Esophagus muscularis mucosa (tissue), 4 donors: ENCODE measurements around the gene SYTL2. TPM values are rescaled to one million over a fixed set of nuclear protein-coding genes. Genes with fewer than 3 reads are reported as not detected.

ENCODE experiments used
- DNase-seq: peaks from one replicate; pipeline ENCODE4 v3.0.0-alpha.2; 2017; ENCODE audit errors: extremely low spot score
- H3K27ac ChIP-seq, 4 donors: fragments of 200-600 bp; sonication (generic); replicated peaks in 1 of 4; 1 replicate in 3 of 4; 2 replicates in 1 of 4; pipeline ENCODE4 v1.5.1; 2016 to 2019; ENCODE audit warnings: mild to moderate bottlenecking in 1 of 4
- H3K27me3 ChIP-seq, 4 donors: fragments of 200-600 bp; sonication (generic); one replicate each; pipeline versions ENCODE4 v1.5.1 to v1.6.0; 2016 to 2019
- H3K36me3 ChIP-seq, 4 donors: fragments of 200-600 bp; sonication (generic); one replicate each; pipeline ENCODE4 v1.5.1; 2016 to 2019
- H3K4me1 ChIP-seq, 4 donors: fragments of 200-600 bp; sonication (generic); one replicate each; pipeline ENCODE4 v1.5.1; 2016 to 2019
- H3K4me3 ChIP-seq, 4 donors: fragments of 200-600 bp; sonication (generic); 1 replicate in 2 of 4; 2 replicates in 2 of 4; pipeline ENCODE4 v1.5.1; 2016 to 2019; ENCODE audit warnings: mild to moderate bottlenecking in 4 of 4, moderate library complexity in 1 of 4
- H3K9me3 ChIP-seq, 4 donors: fragments of 200-600 bp; sonication (generic); 1 replicate in 3 of 4; 2 replicates in 1 of 4; pipeline ENCODE4 v1.5.1; 2016 to 2019
- EP300 ChIP-seq: sonication (generic); formaldehyde crosslinking; IDR thresholded peaks from one replicate; pipeline ENCODE4 v1.6.1; 2017; ENCODE audit warnings: antibody characterized with exemption
- POLR2A ChIP-seq: fragments of 450-650 bp; IDR thresholded peaks from one replicate; pipeline ENCODE4 v1.6.1; 2017; ENCODE audit warnings: antibody characterized with exemption, moderate library complexity, mild to moderate bottlenecking, low read depth
- POLR2AphosphoS5 ChIP-seq, 2 donors: sonication (generic); formaldehyde crosslinking; IDR thresholded peaks; one replicate each; pipeline ENCODE4 v1.6.1; 2017; ENCODE audit warnings: antibody characterized with exemption in 2 of 2
- whole genome bisulfite sequencing: methylation state at CpG from one replicate; pipeline ENCODE4 v1.1.5; 2018; 5-methylcytosine and 5-hydroxymethylcytosine counted together
- intact Hi-C: fragments of 100-400 bp; cut with DNase I; formaldehyde crosslinking; loops from one replicate; pipeline ENCODE4 v1.15.1; 2023
- total RNA-seq, 4 donors: library from RNA; depleted of rRNA; stranded (reverse); fragments of >200 nt; gene quantifications; one replicate each; pipeline versions ENCODE4 v1.1.0 to v1.2.1, GENCODE V29; 2016
- TF ChIP-seq, protein P1 (sequence below), 3 experiments: fragments of 200-600 bp in 2 of 3; fragments of 450-650 bp in 1 of 3; sonication (generic) in 2 of 3; IDR thresholded peaks; one replicate each; pipeline ENCODE4 v1.5.1; 2017 to 2019; ENCODE audit warnings: antibody characterized with exemption in 3 of 3, mild to moderate bottlenecking in 2 of 3, moderate library complexity in 1 of 3

The SYTL2 gene
- total RNA-seq, 4 donors from 2014 or later: 7.1 to 10.4 (median 8.8) TPM

DNA sequence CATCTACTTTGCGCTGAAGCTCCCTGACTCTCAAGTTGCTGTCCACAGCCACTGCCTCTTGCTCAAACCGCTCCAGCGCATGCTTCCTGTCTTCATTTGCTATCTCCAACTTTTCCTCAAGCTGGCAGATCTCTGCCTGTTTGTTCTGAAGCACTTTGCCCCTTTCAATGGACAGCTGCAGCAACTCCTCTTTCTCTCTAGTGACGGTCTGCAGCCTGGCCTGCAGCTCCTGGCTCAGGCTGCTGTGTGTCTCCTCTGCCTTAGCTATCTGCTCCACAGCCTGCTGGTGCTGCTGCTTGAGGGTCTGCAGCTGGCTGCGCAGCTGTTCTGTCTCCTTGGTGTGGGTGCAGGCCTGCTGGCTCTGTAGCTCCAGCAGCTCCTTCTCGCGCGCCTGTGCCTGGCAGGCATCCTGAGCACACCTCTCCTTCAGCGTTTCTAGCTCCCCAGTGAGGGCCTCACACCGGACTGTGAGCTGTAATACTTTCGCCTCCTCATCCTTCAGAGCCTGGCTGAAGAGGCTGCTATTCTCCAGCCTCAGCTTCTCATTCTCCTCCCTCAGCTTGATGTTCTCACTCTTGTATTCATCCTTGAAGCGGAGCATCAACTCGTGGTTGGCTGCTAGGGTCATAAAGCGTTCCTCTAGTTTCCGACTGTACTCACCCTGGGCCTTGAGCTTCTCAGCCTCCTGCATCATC lies 125.7 kb downstream of the SYTL2 start:
- WGBS: 46% methylated on average over 15 of the region's 15 CpGs
- Histone ChIP-seq H3K4me1 (peaks cover 16 to 38% (median 31%) of the 10 kb centered on the region in 4 donors), H3K9me3 (no peaks in the 10 kb centered on the region), H3K36me3 (no peaks in the 10 kb centered on the region), H3K4me3 (peak overlapping the region; percentile 50 to 62 (median 54)), H3K27me3 (no peaks in the 10 kb centered on the region), H3K27ac (peak overlapping the region; percentile 76 to 83 (median 80))
- DNase-seq: no peak
- intact Hi-C loops: no loop called here
- TF ChIP-seq, protein P1, sequence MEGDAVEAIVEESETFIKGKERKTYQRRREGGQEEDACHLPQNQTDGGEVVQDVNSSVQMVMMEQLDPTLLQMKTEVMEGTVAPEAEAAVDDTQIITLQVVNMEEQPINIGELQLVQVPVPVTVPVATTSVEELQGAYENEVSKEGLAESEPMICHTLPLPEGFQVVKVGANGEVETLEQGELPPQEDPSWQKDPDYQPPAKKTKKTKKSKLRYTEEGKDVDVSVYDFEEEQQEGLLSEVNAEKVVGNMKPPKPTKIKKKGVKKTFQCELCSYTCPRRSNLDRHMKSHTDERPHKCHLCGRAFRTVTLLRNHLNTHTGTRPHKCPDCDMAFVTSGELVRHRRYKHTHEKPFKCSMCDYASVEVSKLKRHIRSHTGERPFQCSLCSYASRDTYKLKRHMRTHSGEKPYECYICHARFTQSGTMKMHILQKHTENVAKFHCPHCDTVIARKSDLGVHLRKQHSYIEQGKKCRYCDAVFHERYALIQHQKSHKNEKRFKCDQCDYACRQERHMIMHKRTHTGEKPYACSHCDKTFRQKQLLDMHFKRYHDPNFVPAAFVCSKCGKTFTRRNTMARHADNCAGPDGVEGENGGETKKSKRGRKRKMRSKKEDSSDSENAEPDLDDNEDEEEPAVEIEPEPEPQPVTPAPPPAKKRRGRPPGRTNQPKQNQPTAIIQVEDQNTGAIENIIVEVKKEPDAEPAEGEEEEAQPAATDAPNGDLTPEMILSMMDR (IDR thresholded peaks at IDR 0.05): no peak
- TF ChIP-seq EP300: no peak
- TF ChIP-seq POLR2A: no peak
- no peak for TF ChIP-seq POLR2AphosphoS5 (IDR thresholded peaks at IDR 0.05)

DNA sequence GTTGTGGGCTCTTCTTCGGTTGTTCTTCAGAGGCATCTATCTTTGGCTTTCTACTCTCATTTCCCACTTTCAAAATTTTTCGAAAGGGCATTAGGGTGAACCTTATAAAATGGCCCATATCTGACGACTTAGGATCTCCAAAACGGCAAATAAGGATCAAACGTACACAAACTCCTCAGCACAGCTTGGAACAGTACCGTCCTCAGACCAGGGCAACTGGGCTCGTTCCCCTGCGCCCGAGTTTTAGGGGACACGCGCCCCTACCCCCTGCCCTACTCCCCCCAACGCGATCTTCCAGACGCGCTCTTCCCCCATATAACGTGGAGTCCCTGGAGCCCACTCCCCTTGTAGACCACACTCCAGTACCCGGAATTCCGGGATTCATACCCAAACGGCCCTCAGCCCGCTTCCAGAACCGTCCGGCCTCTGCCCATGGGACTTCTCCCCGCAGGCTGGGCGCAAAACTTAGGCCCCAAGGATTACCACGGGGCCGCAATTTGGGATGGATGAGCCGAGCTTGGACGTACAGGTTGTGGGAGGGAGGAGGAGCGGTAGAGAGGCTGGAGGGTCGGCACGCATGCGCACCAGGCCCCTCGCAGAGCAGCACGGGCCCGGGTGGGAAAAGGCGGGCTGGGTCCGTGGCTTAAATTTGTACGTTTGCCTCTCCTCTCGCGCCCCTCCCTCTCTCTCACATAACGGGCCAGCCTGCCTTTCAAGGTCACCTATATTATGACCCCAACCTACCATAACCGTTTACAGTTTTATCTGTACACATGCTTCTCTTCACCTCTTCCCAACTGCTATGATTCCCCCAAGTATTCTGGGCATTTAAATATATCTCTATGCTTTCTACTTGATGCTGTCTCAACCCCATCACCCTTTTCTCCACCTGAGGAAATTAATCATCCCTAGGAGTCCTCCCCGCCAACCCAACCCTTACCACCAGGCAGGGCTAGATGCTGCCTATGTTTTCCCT lies 128.3 kb downstream of the SYTL2 start:
- WGBS: 24% methylated on average over 38 of the region's 43 CpGs

DNA sequence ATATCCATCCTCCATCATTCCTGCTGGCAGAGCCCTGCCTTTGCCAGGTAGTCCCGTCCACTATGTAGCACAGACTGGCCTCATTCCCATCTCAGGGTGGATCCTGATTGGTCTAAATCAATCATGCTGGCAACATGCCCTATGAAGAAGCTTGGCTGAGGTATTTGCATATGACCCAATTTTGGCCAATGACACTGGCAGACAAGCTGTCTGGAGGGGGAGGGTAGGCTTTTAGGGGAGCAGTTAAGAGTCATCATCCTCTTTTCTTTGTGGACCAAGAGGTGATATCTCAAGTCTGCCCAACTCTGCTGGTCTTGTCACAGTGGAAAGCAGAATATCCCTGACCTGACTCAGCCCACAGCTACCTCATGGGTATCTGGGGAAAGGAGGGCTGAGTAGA lies 130.0 kb downstream of the SYTL2 start:
- TF ChIP-seq POLR2AphosphoS5 (IDR thresholded peaks at IDR 0.05): no peak
- TF ChIP-seq POLR2A: no peak
- no peak for TF ChIP-seq EP300
- TF ChIP-seq, protein P1 (IDR thresholded peaks at IDR 0.05): no peak
- Histone ChIP-seq H3K27ac (no peak overlapping the region), H3K9me3 (no peaks in the 10 kb centered on the region), H3K4me1 (peaks cover 11 to 31% (median 25%) of the 10 kb centered on the region in 4 donors), H3K27me3 (no peaks in the 10 kb centered on the region), H3K4me3 (no peak overlapping the region), H3K36me3 (no peaks in the 10 kb centered on the region)
- no peak for DNase-seq
- WGBS: 91% methylated on average over 1 of the region's 1 CpG
- intact Hi-C loops: no loop called here

More for the DNA sequence above, 128.3 kb downstream of the SYTL2 start:
- H3K27me3 ChIP-seq: no peaks in the 10 kb centered on the region
- intact Hi-C loops: no loop called here
- no peaks in the 10 kb centered on the region for H3K36me3 ChIP-seq
- peak overlapping the region; percentile 61 to 71 (median 63) for H3K4me3 ChIP-seq
- TF ChIP-seq POLR2AphosphoS5 (IDR thresholded peaks at IDR 0.05) (peak; percentile 41 to 49), POLR2A (no peak)
- H3K4me1 ChIP-seq: peaks cover 16 to 38% (median 31%) of the 10 kb centered on the region in 4 donors
- peak overlapping the region; percentile 24 to 65 (median 56) for H3K27ac ChIP-seq
- H3K9me3 ChIP-seq: no peaks in the 10 kb centered on the region
- DNase-seq: no peak

DNA sequence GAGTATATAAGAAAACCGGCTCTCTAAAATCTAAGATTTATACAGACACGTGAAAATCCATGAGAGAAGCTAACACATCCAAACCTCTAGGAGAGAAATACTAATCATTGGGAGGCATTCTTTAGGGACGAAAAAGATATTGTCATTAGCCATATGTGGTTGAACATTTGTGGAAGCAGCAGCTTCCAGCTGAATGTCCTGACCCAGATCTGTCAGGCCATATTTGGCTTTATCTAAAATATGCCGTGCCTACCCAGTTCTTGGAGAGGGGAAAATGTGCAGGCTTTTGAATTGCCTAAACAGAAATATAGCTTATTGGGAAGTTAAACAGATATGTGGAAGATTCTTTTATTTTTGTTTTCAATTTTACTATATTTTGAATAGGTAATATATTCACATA lies 131.4 kb downstream of the SYTL2 start:
- Histone ChIP-seq H3K9me3 (no peaks in the 10 kb centered on the region), H3K27me3 (no peaks in the 10 kb centered on the region), H3K4me3 (no peak overlapping the region), H3K27ac (no peak overlapping the region), H3K4me1 (peaks cover 0 to 19% (median 14%) of the 10 kb centered on the region in 4 donors), H3K36me3 (no peaks in the 10 kb centered on the region)
- intact Hi-C loops: no loop called here
- WGBS: 68% methylated on average over 4 of the region's 4 CpGs
- TF ChIP-seq EP300 (no peak), POLR2A (no peak), POLR2AphosphoS5 (IDR thresholded peaks at IDR 0.05) (no peak)
- TF ChIP-seq, protein P1 (IDR thresholded peaks at IDR 0.05): no peak
- no peak for DNase-seq

DNA sequence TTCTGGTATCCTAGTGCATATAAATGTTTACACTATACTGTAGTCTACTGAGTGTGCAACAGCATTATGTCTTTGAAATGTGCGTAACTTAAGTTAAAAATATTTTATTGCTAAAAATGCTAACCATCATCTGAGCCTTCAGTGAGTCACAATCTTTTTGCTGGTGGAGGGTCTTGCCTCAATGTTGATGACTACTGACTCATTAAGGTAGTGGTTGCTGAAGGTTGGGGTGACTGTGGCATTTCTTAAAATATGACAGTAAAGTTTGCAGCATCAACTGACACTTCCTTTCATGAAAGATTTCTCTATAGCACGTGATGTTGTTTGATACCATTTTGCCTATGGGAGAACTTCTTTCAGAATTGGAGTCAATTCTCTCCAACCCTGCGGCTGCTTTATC lies 137.5 kb downstream of the SYTL2 start:
- TF ChIP-seq POLR2AphosphoS5 (IDR thresholded peaks at IDR 0.05) (no peak), POLR2A (no peak), EP300 (no peak)
- TF ChIP-seq, protein P1 (IDR thresholded peaks at IDR 0.05): no peak
- no peak overlapping the region for H3K4me3 ChIP-seq
- H3K27me3 ChIP-seq: no peaks in the 10 kb centered on the region
- H3K36me3 ChIP-seq: no peaks in the 10 kb centered on the region
- intact Hi-C loops: no loop called here
- H3K27ac ChIP-seq: no peak overlapping the region
- DNase-seq: no peak
- 92% methylated on average over 3 of the region's 3 CpGs for WGBS
- H3K9me3 ChIP-seq: no peaks in the 10 kb centered on the region
- H3K4me1 ChIP-seq: no peaks in the 10 kb centered on the region
